ENCODE results near the gene LSR.

The LSR gene

GRCh38 chr19:35257113-35257461 is 8.3 kb downstream of the LSR start:
- no peaks in the 10 kb centered on the region for H3K36me3 ChIP-seq (replicated peaks)
- DNase-seq: no peak
- TF ChIP-seq CTCF (IDR thresholded peaks at IDR 0.05; ENCODE audit: low read depth, low read length, missing control alignments): no peak
- H3K27me3 ChIP-seq (replicated peaks): no peaks in the 10 kb centered on the region
- H3K4me3 ChIP-seq (ENCODE audit: low read depth, low read length): no peak overlapping the region
- in situ Hi-C loops (cut with HindIII; ENCODE audit: low pct_ligation_motif_present, low sequenced_read_pairs): no loop called here
- H3K27ac ChIP-seq: no peak overlapping the region

DNA sequence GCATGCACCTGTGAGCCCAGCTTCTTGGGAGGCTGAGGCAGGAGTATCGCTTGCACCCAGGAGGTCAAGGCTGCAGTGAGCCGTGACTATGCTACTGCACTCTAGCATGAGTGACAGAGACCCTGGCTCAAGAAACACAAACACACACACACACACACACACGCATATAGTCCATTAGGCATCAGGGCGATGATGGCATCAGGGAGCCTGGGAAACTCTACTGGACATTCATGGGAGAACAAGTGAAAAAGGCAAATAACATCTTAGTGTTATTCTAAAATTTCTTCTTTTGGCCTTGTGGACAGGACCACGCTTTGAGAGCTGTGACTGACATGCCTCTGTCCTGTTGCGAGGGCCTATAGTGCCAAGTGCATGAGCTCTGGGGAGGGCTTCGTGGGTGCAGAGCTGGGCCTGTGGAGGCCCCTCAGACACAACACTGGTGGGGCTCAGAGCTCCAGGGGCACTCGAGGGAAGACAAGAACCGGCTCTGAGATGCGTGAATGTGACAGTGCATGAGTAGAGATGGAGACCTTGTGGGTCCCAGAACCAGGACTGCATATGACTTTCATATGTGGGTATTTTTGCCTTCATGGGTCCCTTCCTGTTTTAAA is 12.0 kb downstream of the LSR start:
- in situ Hi-C loops (cut with HindIII; ENCODE audit: low pct_ligation_motif_present, low sequenced_read_pairs): no loop called here
- no peak overlapping the region for H3K4me3 ChIP-seq (ENCODE audit: low read depth, low read length)
- no peaks in the 10 kb centered on the region for H3K36me3 ChIP-seq (replicated peaks)
- H3K27me3 ChIP-seq (replicated peaks): no peaks in the 10 kb centered on the region
- DNase-seq: no peak
- TF ChIP-seq CTCF (IDR thresholded peaks at IDR 0.05; ENCODE audit: low read depth, low read length, missing control alignments): no peak
- no peak overlapping the region for H3K27ac ChIP-seq

DNA sequence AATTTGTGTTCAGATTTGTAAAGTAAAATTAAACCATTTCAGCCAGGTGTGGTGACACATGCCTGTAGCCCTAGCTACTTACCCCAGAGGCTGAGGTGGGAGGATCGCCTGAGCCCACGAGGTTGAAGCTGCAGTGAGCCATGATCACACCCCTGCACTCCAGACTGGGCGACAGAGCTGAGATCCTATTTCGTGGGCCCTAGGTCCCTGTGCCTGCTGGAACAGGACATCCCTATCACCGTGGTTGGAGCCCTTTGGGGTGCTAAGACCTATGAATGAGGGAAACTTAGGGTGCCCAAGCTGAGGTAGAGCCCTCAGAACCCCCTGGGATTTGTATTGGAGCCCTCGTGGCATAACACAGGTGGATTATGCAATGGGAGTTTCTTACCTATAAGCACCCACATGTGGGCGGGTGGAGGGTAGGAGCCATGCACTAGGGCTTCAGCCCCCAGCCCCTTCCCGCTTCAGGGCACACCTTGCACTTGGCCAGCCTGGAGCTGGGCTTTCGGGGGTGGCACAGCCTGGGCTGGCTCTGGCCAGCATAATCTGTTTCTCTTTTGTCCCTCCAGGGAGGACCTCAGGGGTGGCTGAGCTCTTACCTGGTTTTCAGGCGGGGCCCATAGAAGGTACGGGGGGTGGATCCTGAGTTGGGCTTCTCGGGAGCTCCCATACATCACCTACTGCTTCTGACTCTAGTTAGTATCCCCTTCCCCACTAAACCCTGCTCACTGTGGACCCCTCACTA is 12.7 kb downstream of the LSR start:
- in situ Hi-C loops (cut with HindIII; ENCODE audit: low pct_ligation_motif_present, low sequenced_read_pairs): no loop called here
- no peak for TF ChIP-seq CTCF (IDR thresholded peaks at IDR 0.05; ENCODE audit: low read depth, low read length, missing control alignments)

DNA sequence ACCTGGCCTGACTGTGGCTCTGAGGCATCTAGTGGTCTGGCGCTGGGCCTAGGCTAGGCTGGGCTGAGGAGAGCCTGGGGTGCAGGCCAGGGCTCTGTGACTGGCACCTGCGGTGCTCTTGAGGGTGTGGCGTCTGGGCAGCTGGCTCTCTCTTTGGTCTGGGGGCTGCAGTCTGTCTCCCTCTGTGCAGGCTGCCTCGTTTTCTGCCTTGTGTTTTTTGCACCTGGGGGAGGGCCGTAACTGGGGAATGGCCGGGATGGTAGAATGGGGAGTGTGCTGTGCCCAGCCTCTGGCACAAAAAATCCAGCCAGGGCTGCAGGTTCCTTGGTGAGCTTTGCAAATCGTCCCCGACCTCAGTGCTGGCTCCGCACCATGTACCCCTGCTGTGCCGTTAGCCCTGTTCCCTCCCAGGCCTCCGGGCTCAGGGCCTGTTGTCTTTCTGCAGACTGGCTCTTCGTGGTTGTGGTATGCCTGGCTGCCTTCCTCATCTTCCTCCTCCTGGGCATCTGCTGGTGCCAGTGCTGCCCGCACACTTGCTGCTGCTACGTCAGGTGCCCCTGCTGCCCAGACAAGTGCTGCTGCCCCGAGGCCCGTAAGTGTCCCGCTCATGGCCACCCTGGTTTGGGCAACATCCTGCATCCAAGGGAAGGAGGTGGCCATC is 13.4 kb downstream of the LSR start:
- TF ChIP-seq CTCF (IDR thresholded peaks at IDR 0.05; ENCODE audit: low read depth, low read length, missing control alignments): no peak
- Histone ChIP-seq H3K36me3 (replicated peaks) (no peaks in the 10 kb centered on the region), H3K4me3 (ENCODE audit: low read depth, low read length) (no peak overlapping the region), H3K27me3 (replicated peaks) (no peaks in the 10 kb centered on the region), H3K27ac (no peak overlapping the region)
- in situ Hi-C loops (cut with HindIII; ENCODE audit: low pct_ligation_motif_present, low sequenced_read_pairs): no loop called here
- no peak for DNase-seq

More for the DNA sequence above, 12.7 kb downstream of the LSR start:
- no peak for DNase-seq
- H3K27me3 ChIP-seq (replicated peaks): no peaks in the 10 kb centered on the region
- no peaks in the 10 kb centered on the region for H3K36me3 ChIP-seq (replicated peaks)
- no peak overlapping the region for H3K4me3 ChIP-seq (ENCODE audit: low read depth, low read length)
- no peak overlapping the region for H3K27ac ChIP-seq

DNA sequence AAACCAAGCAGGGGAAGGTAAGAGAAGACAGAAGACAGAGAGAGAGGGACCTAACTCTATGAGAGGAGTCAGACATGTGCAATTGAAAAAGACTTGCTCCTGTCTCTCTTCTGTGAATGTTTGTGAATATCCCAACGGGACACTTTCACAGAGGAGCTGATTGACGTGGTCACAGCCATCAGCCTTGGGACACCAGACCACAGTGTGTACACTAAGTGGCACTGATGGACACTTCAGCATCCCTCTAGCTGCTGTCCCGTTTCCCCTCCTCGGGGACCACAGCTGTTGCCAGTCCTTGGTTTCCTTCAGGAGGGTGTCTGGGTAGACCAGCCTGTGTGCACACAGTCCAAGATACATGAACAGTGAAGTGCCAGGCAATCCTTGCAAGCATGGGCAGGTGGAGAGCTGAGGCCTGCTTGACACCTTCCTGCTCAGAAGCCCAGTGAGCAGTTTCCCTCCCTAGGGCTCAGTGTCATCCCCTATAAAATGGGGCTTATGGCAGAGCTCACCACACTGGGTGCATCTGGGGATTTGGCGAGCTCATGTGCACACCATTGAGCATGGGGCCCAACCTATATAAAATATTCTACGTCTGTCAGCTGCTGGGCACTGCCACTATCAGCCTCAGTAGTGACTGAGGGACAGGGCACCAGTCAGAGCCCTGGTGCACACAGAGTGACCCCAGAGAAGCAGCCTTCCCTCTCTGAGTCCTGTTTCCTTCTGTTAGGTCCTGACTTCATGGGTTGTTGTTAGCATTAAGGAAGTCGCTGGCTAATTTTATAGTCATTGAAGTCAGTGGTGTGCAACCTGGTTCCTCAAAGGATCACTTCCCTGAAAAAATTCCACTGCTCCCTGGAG is 15.7 kb downstream of the LSR start:
- in situ Hi-C loops (cut with HindIII; ENCODE audit: low pct_ligation_motif_present, low sequenced_read_pairs): no loop called here

More for the DNA sequence above, 15.7 kb downstream of the LSR start:
- TF ChIP-seq CTCF (IDR thresholded peaks at IDR 0.05; ENCODE audit: low read depth, low read length, missing control alignments): no peak
- Histone ChIP-seq H3K4me3 (ENCODE audit: low read depth, low read length) (no peak overlapping the region), H3K27ac (no peak overlapping the region), H3K36me3 (replicated peaks) (no peaks in the 10 kb centered on the region), H3K27me3 (replicated peaks) (no peaks in the 10 kb centered on the region)
- DNase-seq: no peak
